Transverse colon (tissue), 1 donor: Measurements from ENCODE around the gene ARRB1.

ENCODE experiments used
- EP300 ChIP-seq: sonication (generic); formaldehyde crosslinking; IDR thresholded peaks from one replicate; pipeline ENCODE4 v1.6.1; 2017; ENCODE audit warnings: antibody characterized with exemption, low read depth
- POLR2A ChIP-seq: fragments of 450-650 bp; IDR thresholded peaks from one replicate; pipeline ENCODE4 v1.6.1; 2016; ENCODE audit warnings: antibody characterized with exemption, mild to moderate bottlenecking, moderate library complexity

DNA sequence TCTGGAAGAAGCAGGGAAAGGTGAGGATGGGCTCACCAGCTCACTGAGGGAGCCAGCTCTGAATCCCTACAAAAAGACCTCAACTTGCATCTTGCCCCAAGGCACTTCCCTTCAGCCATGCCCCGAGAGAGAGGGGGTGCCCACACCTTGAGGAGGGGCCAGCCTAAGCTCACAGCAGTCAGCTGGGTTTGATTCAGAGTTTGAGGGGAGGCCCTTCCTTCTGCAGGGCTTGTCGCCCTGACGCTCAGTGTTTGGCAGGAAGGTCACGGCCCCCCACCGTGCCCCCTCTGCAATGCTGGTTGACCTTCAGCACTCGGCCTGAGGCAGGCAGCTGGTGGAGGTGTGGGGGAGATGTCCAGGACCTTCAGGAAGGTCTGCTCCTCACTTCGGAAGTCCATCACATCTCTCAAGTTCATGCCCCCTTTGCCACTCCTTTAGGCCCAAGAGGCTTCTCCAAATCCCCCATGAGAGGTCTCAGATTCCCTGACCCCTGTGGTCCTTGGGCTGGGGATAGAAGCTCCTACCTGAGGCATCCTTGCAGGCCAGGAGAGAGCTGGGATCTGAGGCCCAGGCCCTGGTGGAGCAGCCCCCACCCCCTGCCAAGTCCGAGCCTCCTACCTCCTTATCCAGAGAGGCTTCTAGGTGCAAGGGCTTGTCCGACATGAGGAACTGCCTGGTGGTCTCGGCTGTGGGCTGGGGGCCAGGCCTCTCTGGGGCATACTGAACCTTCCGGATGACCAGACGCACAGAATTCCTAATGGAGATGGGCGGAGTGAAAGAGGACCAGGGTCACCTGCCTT is 73.3 kb downstream of the ARRB1 start:
- TF ChIP-seq EP300 (no peak), POLR2A (no peak)
